ENCODE results near the gene TRIM16.
"Not testable (repeated sequence)": the region's sequence is repeated elsewhere in the genome, so short reads cannot be mapped to it uniquely, and the experiment has no call there.

- TF ChIP-seq CTCF (tag by site-specific recombination; IDR thresholded peaks at IDR 0.05); ZNF292 (tag by site-specific recombination; IDR thresholded peaks at IDR 0.05; ENCODE audit: borderline replicate concordance, low read depth); ZNF121 (tag by site-specific recombination; IDR thresholded peaks at IDR 0.05); ZNF148 (tag by site-specific recombination; IDR thresholded peaks at IDR 0.05; ENCODE audit: borderline replicate concordance); ZNF785 (tag by site-specific recombination; IDR thresholded peaks at IDR 0.05); GLI4 (tag by site-specific recombination; IDR thresholded peaks at IDR 0.05); FEZF1 (tag by site-specific recombination; IDR thresholded peaks at IDR 0.05); ZNF518A (tag by site-specific recombination; conservative IDR thresholded peaks at IDR 0.05; ENCODE audit: low read depth): not testable (repeated sequence)
Measured at GRCh38 chr17:15588017-15588416, 96.1 kb downstream of the TRIM16 start.
